IPS DF 4.7 (cell line): Measurements from ENCODE around the gene CRNKL1.

Experiments
- DNase-seq: peaks from one replicate; pipeline ENCODE4 v3.0.0-alpha.2; 2013; ENCODE audit warnings: low spot score; ENCODE audit errors: extremely low read depth

The CRNKL1 gene

GRCh38 chr20:20063941-20064702 is 11.9 kb upstream of the CRNKL1 start:
- no peak for DNase-seq

- DNase-seq = no peak
Measured at GRCh38 chr20:20060234-20060998, 8.2 kb upstream of the CRNKL1 start.

- no peak for DNase-seq
Measured at GRCh38 chr20:20051767-20052073, 546 bp downstream of the CRNKL1 start.

GRCh38 chr20:20039752-20040387 is 12.4 kb downstream of the CRNKL1 start:
- no peak for DNase-seq

- DNase-seq = no peak
Measured at GRCh38 chr20:20038586-20038985, 13.7 kb downstream of the CRNKL1 start.

- no peak for DNase-seq
Measured at GRCh38 chr20:20037960-20038359, 14.3 kb downstream of the CRNKL1 start.

- no peak for DNase-seq
Measured at GRCh38 chr20:20036756-20037155, 15.5 kb downstream of the CRNKL1 start.

- DNase-seq = no peak
Measured at GRCh38 chr20:20034486-20034885, 17.8 kb downstream of the CRNKL1 start.

- no peak for DNase-seq
Measured at GRCh38 chr20:20031790-20032189, 20.5 kb downstream of the CRNKL1 start.

GRCh38 chr20:20027284-20027683 is 25.0 kb downstream of the CRNKL1 start:
- no peak for DNase-seq

GRCh38 chr20:20024942-20025341 is 27.3 kb downstream of the CRNKL1 start:
- DNase-seq = no peak

GRCh38 chr20:20023395-20023794 is 28.9 kb downstream of the CRNKL1 start:
- DNase-seq = no peak

GRCh38 chr20:20022498-20022897 is 29.8 kb downstream of the CRNKL1 start:
- DNase-seq = no peak

GRCh38 chr20:20021835-20022234 is 30.4 kb downstream of the CRNKL1 start:
- no peak for DNase-seq

GRCh38 chr20:20020908-20021307 is 31.4 kb downstream of the CRNKL1 start:
- DNase-seq = no peak

GRCh38 chr20:20019123-20019522 is 33.1 kb downstream of the CRNKL1 start:
- no peak for DNase-seq

GRCh38 chr20:20018366-20018765 is 33.9 kb downstream of the CRNKL1 start:
- DNase-seq = no peak

GRCh38 chr20:20017844-20018185 is 34.5 kb downstream of the CRNKL1 start:
- no peak for DNase-seq

GRCh38 chr20:20017001-20017843 is 35.0 kb downstream of the CRNKL1 start, which contains the start of gene NAA20:
Gene NAA20 (plus strand): TSS chr20:20017362. CDS start chr20:20017397, 35 bp downstream.
- peak; percentile 78 for DNase-seq

GRCh38 chr20:20014659-20015058 is 37.6 kb downstream of the CRNKL1 start:
- no peak for DNase-seq

GRCh38 chr20:20012541-20012940 is 39.7 kb downstream of the CRNKL1 start:
- no peak for DNase-seq
